ENCODE results near the gene GRIK3.

Gene GRIK3

DNA sequence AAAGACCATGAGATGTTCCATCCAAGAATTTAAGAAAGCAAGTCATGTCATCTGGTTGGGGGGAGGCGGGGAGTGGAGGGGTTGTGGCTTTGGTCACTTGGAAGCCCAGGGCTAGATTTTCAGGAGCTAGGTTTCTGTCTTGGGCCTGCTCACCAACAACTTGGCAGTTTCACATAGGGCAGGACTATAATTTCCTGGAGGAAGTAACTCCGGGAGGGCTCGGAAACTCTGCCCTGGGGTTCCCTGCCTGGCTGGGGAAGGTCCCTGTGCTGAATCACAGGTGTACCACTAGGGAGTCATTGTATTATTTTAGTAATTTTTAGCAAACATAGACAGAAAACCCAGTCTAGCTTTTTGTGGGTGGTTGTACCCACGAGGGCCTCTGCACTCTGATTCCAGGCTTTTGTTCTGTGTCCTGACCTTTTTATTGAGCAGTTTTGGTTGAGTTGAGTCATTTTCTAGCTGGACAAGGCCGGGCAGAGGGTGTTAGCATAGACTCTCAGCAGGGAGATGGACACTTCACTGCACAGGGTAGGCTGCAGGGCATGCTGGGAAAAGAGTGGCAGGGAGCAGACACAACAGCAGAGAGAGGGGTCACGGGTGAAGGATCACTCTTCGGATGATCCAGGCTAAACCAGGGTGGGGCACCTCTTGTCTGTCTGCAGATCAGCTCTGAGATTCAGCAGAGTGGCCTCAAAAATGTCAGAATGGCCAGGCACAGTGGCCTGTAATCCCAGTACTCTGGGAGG is 144.7 kb downstream of the GRIK3 start:
- TF ChIP-seq GATA1 (IDR thresholded peaks at IDR 0.05; ENCODE audit: low read depth, low read length): no peak
- no peak for TF ChIP-seq POLR2A (IDR thresholded peaks at IDR 0.05; ENCODE audit: low read length)
- no peak for DNase-seq

DNA sequence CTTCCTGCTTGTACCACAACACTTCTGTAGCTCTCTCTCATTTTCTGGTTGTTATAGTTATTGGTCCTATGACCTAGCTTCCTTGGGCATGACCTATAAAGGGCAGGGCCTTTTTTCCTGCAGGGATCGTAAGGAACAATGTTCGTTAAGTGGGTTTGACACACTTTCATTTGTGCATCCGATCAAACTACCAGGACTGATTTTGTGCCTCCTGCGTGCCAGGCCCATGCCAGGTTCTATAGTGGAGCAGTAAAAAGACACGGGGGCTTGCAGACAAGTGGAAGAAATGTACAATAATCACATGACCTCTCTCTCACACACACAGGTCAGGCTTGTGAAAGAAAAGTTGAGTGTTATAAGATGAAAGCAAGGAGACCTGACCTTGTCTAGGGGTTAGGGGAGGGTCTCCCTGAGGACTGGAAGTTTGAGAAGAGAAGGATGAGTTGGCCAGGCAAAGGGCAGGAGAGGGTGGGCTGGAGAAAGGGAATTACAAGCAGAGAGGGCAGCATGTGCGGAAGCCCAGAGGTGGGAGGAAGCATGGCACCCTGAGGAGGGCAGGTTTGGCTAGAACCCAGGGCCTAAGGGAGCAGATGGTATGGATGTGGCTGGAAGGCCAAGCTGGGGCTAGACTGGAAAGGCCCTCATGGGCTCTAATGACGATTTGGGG is 145.4 kb downstream of the GRIK3 start:
- TF ChIP-seq POLR2A (IDR thresholded peaks at IDR 0.05; ENCODE audit: low read length) (no peak), GATA1 (IDR thresholded peaks at IDR 0.05; ENCODE audit: low read depth, low read length) (no peak)

DNA sequence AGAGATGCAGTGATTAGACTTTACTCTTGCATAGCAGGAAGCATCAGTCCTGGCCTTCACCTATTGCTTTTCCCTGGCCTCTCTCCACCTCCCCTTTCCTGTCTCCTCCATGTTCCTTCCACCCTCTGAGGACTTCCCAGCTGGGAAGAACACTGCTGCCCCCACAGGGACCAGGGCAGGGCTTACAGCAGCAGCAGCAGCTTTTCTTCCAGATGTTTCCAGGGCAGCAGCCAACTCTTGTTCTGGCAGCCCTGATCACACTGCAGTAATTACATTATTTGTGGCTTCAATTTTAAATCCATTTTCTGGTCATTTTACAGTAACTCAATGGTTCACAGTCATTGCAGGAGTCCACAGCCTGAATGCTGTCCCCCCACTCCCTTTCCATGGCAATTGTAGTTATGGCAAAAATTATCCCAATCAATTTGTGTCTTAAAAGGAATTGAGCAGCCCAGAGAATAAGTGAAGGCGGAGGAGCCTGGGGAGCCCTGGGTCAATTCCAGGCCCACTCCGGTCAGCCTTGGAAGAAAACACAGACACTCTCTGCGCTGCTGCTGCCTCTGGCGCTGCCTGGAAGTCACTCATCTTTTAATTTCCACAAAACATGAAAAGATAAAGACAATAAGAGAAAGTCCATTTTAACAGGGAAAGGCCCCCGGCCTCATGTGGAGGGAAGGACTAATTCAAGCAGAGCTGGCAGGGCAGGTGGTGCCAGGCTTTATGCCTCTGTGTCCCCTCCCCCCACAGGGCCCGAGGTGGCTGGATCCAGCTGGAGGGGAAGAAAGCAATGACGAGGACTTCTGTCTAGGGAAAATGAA is 148.6 kb downstream of the GRIK3 start:
- no peak for DNase-seq
- TF ChIP-seq GATA1 (IDR thresholded peaks at IDR 0.05; ENCODE audit: low read depth, low read length) (no peak), POLR2A (IDR thresholded peaks at IDR 0.05; ENCODE audit: low read length) (no peak)

More for the DNA sequence above, 145.4 kb downstream of the GRIK3 start:
- DNase-seq: no peak

DNA sequence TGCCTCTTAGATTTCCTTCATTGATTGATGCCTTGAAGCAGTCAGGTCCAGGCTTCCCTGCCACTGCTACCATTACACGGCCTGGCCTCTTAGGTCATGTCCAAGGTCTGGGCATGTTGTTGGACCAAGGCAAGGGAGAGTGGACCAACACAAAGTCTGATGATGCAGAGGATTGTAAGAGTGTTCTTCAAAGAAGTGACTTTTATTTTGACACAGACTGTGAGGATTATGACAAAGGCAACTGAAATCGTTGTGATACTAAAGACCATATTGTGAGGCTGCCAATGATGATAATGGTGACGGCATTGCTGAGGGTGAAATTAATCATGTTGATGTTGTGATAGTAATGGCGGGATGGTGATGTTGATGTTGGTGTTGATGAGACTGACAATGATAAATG is 149.5 kb downstream of the GRIK3 start:
- TF ChIP-seq POLR2A (IDR thresholded peaks at IDR 0.05; ENCODE audit: low read length) (no peak), GATA1 (IDR thresholded peaks at IDR 0.05; ENCODE audit: low read depth, low read length) (no peak)
- no peak for DNase-seq

DNA sequence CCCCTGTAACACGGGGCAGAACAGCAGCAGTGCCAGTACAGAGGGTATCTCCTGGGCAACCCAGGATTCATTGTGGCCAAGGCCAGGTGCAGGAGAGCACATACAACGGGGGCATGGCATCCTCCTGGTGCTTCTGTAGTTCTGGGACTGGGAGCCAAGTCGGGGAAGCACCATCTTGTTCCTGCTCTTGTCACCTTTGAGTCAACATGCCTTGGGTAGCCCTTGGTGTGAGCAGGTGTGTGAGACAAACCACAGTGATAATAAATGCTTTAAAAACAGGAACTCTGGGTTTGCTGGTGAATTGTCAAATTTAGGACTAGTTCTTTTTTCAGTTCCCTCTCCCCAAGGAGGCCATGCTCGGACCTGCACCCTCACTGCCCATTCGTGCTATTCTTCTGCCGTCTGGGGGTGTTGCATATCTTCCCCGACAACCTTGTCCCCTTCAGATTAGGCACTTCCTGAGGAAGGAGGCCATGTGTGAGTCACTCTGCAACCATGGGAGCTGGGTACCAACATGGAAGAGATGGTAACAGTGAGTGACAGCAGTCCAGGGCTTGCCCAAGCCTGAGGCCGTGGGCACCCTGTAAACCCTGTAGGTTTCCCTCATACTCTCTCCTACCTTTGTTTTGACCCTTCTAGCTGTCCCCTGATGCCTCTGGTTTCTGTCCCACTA is 150.2 kb downstream of the GRIK3 start:
- no peak for DNase-seq
- no peak for TF ChIP-seq GATA1 (IDR thresholded peaks at IDR 0.05; ENCODE audit: low read depth, low read length)
- no peak for TF ChIP-seq POLR2A (IDR thresholded peaks at IDR 0.05; ENCODE audit: low read length)

DNA sequence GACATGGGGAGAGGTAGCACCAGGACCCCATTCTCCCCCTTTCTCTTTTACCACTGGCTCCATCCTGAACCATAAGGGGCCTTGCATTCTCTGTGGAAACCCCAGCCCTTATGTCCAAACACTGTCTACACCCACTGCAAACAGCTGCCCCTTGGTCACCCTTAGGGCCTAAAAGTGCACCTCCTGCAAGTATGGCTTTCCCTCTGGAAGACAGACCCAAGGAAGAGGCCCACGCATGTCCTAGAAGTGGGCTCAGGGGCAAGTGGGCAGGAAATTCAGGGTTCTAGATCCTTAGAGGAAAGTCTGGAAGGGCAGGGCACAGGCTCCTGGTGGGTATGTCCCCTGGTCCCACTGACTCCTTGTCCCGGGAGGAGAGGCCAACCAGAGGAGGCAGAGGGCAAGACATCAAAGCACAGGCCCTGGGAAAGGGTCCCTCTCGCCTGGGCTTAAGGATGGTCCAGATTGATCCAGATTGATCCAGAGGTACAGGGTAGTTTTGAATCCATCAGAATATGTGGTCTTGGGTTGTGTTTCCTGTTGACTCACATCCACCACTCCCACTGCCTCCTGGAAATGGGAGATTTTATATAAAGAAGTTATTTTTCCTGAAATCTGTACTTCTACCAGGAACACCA is 150.9 kb downstream of the GRIK3 start:
- TF ChIP-seq GATA1 (IDR thresholded peaks at IDR 0.05; ENCODE audit: low read depth, low read length) (no peak), POLR2A (IDR thresholded peaks at IDR 0.05; ENCODE audit: low read length) (no peak)
- DNase-seq: no peak

DNA sequence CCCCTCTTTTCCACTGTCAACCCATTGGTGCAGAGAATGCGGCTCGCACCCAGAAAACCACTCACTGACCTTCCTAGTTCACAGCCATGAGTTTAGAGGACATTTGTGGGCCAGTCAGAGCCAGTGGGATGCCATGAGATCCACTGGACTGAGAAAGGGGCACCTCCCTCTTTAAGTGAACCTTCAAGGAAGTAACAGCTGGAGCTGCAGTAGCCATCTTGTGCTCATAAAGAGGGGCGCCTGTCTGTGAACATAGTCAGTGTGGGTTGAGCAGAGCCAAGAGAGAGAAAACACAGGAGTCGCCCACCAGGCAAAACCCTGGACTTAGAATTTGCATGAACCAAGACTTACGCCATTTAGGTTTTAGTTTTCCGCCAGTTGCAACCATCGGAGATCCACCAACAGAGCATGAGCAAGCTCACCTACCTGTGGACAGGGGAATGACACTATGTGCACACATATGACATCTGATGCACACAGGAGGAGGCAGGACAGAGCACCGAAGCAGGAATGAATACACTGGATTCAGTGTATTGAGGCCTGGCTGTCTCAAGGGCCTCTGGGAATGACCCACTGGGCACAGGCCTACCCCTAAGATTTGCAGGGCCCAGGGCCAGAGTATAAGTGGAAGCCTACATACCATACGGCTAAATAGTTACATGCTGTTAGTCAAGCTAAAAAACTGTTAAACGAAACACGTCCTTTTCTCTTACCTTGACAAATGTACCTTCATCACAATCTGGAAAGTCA is 151.6 kb downstream of the GRIK3 start:
- no peak for TF ChIP-seq GATA1 (IDR thresholded peaks at IDR 0.05; ENCODE audit: low read depth, low read length)
- no peak for TF ChIP-seq POLR2A (IDR thresholded peaks at IDR 0.05; ENCODE audit: low read length)
- no peak for DNase-seq

DNA sequence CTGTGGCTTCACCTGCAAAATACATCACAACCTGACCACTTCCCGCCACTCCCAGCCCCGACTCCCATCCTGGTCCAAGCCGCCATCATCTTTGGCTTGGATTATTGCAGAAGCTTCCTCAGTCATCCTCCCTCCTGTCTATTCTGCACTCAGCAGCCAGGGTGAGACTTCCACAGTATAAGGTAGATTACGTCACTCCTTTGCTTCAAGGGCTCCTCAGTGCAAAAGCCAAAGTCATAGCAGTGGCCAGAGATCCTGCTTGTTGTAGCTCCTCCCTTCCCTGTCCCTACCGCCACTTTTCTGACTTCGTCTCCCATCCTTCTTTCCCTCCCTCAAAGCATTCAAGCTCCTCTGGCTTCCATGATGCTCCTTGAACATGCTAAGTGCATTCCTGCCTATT is 152.8 kb downstream of the GRIK3 start:
- no peak for TF ChIP-seq POLR2A (IDR thresholded peaks at IDR 0.05; ENCODE audit: low read length)
- no peak for DNase-seq

DNA sequence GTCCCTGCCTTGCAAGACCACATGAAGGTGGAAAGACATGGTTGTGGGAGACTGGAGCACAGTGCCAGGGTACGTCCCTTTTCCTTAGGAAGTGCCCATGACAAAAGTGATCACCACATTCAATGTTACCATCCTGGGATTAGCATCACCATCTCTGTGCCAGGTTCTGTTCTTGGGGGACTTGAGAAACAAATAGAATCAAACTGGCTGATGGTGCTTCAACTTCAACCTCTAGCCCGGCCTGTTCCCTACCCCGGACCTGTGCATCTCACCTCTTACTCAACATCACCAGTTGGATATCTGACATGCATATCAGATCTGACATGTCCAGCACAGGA is 153.3 kb downstream of the GRIK3 start:
- TF ChIP-seq POLR2A (IDR thresholded peaks at IDR 0.05; ENCODE audit: low read length): no peak
- no peak for TF ChIP-seq GATA1 (IDR thresholded peaks at IDR 0.05; ENCODE audit: low read depth, low read length)
- DNase-seq: no peak

DNA sequence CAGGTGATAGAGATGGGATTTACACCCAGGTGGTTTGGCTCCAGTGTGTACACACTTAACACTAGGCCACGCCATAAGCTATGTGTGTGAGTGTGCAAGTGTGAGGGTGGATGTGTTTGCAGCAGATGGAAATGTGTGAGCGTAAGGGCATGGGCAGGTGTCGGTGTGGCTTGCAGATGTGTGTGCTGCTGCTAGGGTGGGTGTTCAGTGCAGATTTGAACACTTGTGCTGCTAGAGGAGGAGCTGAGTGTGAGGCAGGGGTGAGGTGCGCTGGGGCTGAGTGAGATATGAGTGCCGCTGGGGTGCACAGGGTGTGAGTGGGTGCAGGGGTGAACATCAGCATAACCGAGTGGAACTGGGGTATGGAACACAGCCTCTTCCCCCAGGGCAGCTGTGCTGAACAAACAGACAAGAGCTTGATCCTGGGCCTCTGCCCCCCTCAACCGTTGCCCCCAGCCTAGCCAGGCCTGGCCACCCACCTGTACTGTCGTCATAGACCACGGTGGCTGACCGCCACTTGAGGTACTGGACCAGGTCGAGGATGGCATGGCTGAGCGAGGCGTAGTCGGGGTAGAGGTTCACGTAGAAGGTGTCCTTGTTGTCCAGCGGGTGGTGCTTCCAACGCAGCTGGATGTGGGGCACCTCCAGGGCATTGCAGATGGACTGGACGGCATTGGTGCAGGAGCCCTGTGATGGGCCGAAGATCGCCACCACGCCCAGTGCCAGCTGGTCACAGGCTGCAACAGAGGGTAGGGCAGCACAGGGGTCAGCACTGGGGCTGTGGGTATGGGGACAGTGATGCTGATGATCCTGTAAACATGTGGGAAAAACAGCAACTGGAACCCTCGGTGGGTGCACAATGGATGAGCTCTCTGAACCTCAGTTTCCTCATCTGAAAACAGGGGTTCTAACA is 153.9 kb downstream of the GRIK3 start:
- no peak for TF ChIP-seq GATA1 (IDR thresholded peaks at IDR 0.05; ENCODE audit: low read depth, low read length)
- no peak for DNase-seq

DNA sequence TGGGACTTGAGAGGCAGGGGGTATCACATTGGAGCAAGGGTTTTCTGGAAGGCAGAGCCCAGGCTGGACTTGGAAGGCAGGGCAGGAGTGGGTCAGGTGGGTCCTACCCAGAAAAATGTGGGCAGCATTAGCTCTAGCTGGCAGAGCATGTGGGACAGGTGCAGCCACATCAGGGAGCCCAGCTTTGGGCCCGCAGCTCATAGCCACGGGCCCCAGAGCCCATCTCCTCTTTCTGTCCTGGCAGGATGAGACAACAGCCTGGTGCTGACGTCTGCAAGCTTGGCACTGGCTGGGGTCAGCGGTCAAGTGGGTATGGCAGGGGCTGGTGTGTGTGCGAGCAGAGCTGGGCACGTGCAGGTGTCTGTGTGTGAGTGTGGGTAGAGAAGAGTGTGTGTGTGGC is 154.7 kb downstream of the GRIK3 start:
- TF ChIP-seq GATA1 (IDR thresholded peaks at IDR 0.05; ENCODE audit: low read depth, low read length): no peak
- TF ChIP-seq POLR2A (IDR thresholded peaks at IDR 0.05; ENCODE audit: low read length): no peak
- no peak for DNase-seq

DNA sequence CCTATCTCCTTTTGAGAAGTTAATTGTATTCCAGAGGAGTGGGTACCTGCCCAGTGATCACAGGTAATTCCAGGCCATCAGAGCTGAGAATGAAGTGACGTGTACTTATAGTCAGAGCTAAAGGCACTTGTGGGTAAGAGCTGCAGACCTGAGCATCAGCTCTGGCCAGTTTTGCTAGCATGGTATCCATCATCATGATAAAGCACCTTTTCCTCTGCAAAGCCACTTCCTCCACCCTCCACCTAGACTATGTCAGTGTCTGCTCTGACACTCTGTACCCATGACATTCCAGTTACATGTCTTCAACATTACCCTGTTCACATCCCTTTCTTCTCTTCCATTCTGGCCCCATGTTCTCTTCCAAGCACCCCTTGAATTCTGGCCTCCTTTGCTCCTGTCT is 157.3 kb downstream of the GRIK3 start:
- TF ChIP-seq GATA1 (IDR thresholded peaks at IDR 0.05; ENCODE audit: low read depth, low read length) (no peak), POLR2A (IDR thresholded peaks at IDR 0.05; ENCODE audit: low read length) (no peak)
- DNase-seq: no peak
